IMR-90 (cell line): ENCODE data around the gene ACYP2. TPM values are rescaled to one million over a fixed set of nuclear protein-coding genes. Genes with fewer than 3 reads are reported as not detected.

Experiments
- ATAC-seq: fragments of 200-7000 bp; cut with Tn5 transposase; 2 replicates; pipeline ENCODE4 v1.9.1; 2020; ENCODE audit warnings: low read depth, mild to moderate bottlenecking, moderate library complexity
- BruUV-seq: library from RNA; stranded (reverse); fragments of 400-500 nt; replicated peaks from 2 replicates; lab custom pipeline; 2021; lab: Mats Ljungman, UMichigan
- CTCF ChIA-PET: fragments of 300-600 bp; formaldehyde crosslinking; extraction: SDS; loops from one replicate; lab custom pipeline; 2021; ENCODE audit warnings: antibody characterized with exemption; lab: Yijun Ruan, JAX
- POLR2A ChIA-PET: fragments of 300-600 bp; sonication (Branson Sonifier 250); formaldehyde crosslinking; loops from one replicate; lab custom pipeline; 2022; ENCODE audit warnings: antibody characterized with exemption; ENCODE audit not compliant: unreplicated experiment; lab: Charles Lee
- DNase-seq: peaks from one replicate; pipeline ENCODE4 v3.0.0; 2013
- H2AFZ ChIP-seq: replicated peaks from 2 replicates; pipeline ENCODE3; 2013; ENCODE audit warnings: low read length, mild to moderate bottlenecking; ENCODE audit not compliant: poor library complexity
- H2AK5ac ChIP-seq: 2 replicates; pipeline ENCODE4 v1.6.1; 2013; ENCODE audit warnings: low read depth, low read length, inconsistent platforms
- H2AK9ac ChIP-seq: replicated peaks from 2 replicates; pipeline ENCODE3; 2013; ENCODE audit warnings: mild to moderate bottlenecking, low read depth, low read length, moderate library complexity; ENCODE audit not compliant: poor library complexity
- H2BK120ac ChIP-seq: 2 replicates; pipeline ENCODE4 v1.6.1; 2013; ENCODE audit warnings: low read depth, low read length, inconsistent platforms
- H2BK15ac ChIP-seq: 3 replicates; pipeline ENCODE4 v1.6.1; 2013; ENCODE audit warnings: low read depth, low read length, inconsistent platforms
- H2BK20ac ChIP-seq: 2 replicates; pipeline ENCODE4 v1.6.1; 2013; ENCODE audit warnings: low read depth, mild to moderate bottlenecking, inconsistent platforms, low read length, moderate library complexity
- H2BK5ac ChIP-seq: 2 replicates; pipeline ENCODE4 v1.6.1; 2013; ENCODE audit warnings: mild to moderate bottlenecking, low read depth, low read length, inconsistent platforms; ENCODE audit not compliant: poor library complexity, severe bottlenecking
- H3K14ac ChIP-seq: replicated peaks from 2 replicates; pipeline ENCODE4 v1.6.1; 2013; ENCODE audit warnings: low read depth, low read length, inconsistent platforms
- H3K18ac ChIP-seq: 2 replicates; pipeline ENCODE4 v1.6.1; 2013; ENCODE audit warnings: low read depth, low read length, control low read depth
- H3K23ac ChIP-seq: 2 replicates; pipeline ENCODE4 v1.6.1; 2013; ENCODE audit warnings: low read depth, low read length, inconsistent platforms
- H3K27ac ChIP-seq: 2 replicates; pipeline ENCODE4 v1.5.1; 2013; ENCODE audit warnings: mild to moderate bottlenecking, control low read depth, low read length; ENCODE audit not compliant: insufficient read depth
- H3K27me3 ChIP-seq: 2 replicates; pipeline ENCODE4 v1.6.1; 2013; ENCODE audit warnings: low read length; ENCODE audit not compliant: control insufficient read depth, insufficient read depth
- H3K36me3 ChIP-seq: 2 replicates; pipeline ENCODE4 v1.6.1; 2013; ENCODE audit warnings: low read length, mixed read lengths; ENCODE audit not compliant: control insufficient read depth, insufficient read depth
- H3K4ac ChIP-seq: 2 replicates; pipeline ENCODE4 v1.6.1; 2013; ENCODE audit warnings: low read depth, low read length, inconsistent platforms
- H3K4me1 ChIP-seq: 2 replicates; pipeline ENCODE4 v1.6.1; 2013; ENCODE audit warnings: low read length, mixed read lengths; ENCODE audit not compliant: control insufficient read depth, insufficient read depth
- H3K4me2 ChIP-seq: 2 replicates; pipeline ENCODE4 v1.6.1; 2013; ENCODE audit warnings: low read depth, mild to moderate bottlenecking, control low read depth, low read length, moderate library complexity
- H3K4me3 ChIP-seq: 2 replicates; pipeline ENCODE4 v1.5.1; 2013; ENCODE audit warnings: low read depth, mild to moderate bottlenecking, control low read depth, low read length, moderate library complexity; ENCODE audit not compliant: insufficient read depth
- H3K56ac ChIP-seq: 2 replicates; pipeline ENCODE4 v1.6.1; 2013; ENCODE audit warnings: low read length, inconsistent platforms; ENCODE audit not compliant: insufficient read depth; ENCODE audit errors: extremely low read depth
- H3K79me1 ChIP-seq, 2 experiments: 2 replicates each; pipeline ENCODE4 v1.6.1; 2013; ENCODE audit warnings: low read length in 2 of 2, inconsistent platforms in 1 of 2, low read depth in 1 of 2
- H3K9ac ChIP-seq: 2 replicates; pipeline ENCODE4 v1.6.1; 2013; ENCODE audit warnings: low read depth, low read length, control low read depth
- H3K9me1 ChIP-seq: 2 replicates; pipeline ENCODE4 v1.6.1; 2013; ENCODE audit warnings: low read length, inconsistent platforms; ENCODE audit not compliant: insufficient read depth
- H3K9me3 ChIP-seq: 2 replicates; pipeline ENCODE4 v1.6.1; 2013; ENCODE audit warnings: low read length; ENCODE audit not compliant: control insufficient read depth, insufficient read depth
- H4K20me1 ChIP-seq: 2 replicates; pipeline ENCODE4 v1.6.1; 2013; ENCODE audit warnings: low read length, inconsistent platforms; ENCODE audit not compliant: insufficient read depth
- H4K5ac ChIP-seq: 2 replicates; pipeline ENCODE4 v1.6.1; 2013; ENCODE audit warnings: mild to moderate bottlenecking, low read depth, low read length, control low read depth
- H4K8ac ChIP-seq, 2 experiments: 2 replicates each; pipeline ENCODE4 v1.6.1; 2013; ENCODE audit warnings: low read depth in 2 of 2, low read length in 2 of 2, control low read depth in 1 of 2, inconsistent platforms in 1 of 2
- H4K91ac ChIP-seq: 2 replicates; pipeline ENCODE4 v1.6.1; 2013; ENCODE audit warnings: low read depth, low read length, inconsistent platforms; ENCODE audit not compliant: insufficient read depth
- BHLHE40 ChIP-seq: fragments of 150-350 bp; IDR thresholded peaks from 2 replicates; pipeline ENCODE4 v1.6.1; 2016; ENCODE audit warnings: mild to moderate bottlenecking, low read depth, low read length
- CEBPB ChIP-seq: IDR thresholded peaks from 2 replicates; pipeline ENCODE4 v1.6.1; 2012; ENCODE audit warnings: low read depth, low read length, improper control_type of control experiment
- CHD1 ChIP-seq: IDR thresholded peaks from 2 replicates; pipeline ENCODE4 v1.6.1; 2012; ENCODE audit warnings: low read depth, low read length, improper control_type of control experiment
- FOS ChIP-seq: fragments of 150-350 bp; IDR thresholded peaks from 2 replicates; pipeline ENCODE4 v1.6.1; 2016; ENCODE audit warnings: low read depth, low read length
- MAFK ChIP-seq: IDR thresholded peaks from 2 replicates; pipeline ENCODE4 v1.6.1; 2012; ENCODE audit warnings: low read depth, low read length, improper control_type of control experiment
- MAZ ChIP-seq: IDR thresholded peaks from 2 replicates; pipeline ENCODE4 v1.6.1; 2012; ENCODE audit warnings: low read depth, mild to moderate bottlenecking, low read length, improper control_type of control experiment, moderate library complexity, borderline replicate concordance
- MXI1 ChIP-seq: IDR thresholded peaks from 2 replicates; pipeline ENCODE4 v1.6.1; 2012; ENCODE audit warnings: low read depth, mild to moderate bottlenecking, low read length, moderate library complexity, borderline replicate concordance
- NFE2L2 ChIP-seq: fragments of 150-350 bp; IDR thresholded peaks from 2 replicates; pipeline ENCODE4 v1.6.1; 2016; ENCODE audit warnings: low read depth, mild to moderate bottlenecking, low read length
- POLR2A ChIP-seq: IDR thresholded peaks from 2 replicates; pipeline ENCODE4 v1.6.1; 2012; ENCODE audit warnings: mild to moderate bottlenecking, low read depth, low read length
- RAD21 ChIP-seq: IDR thresholded peaks from 2 replicates; pipeline ENCODE4 v1.6.1; 2012; ENCODE audit warnings: low read length, improper control_type of control experiment
- RCOR1 ChIP-seq: IDR thresholded peaks from 2 replicates; pipeline ENCODE4 v1.6.1; 2012; ENCODE audit warnings: mild to moderate bottlenecking, low read length, improper control_type of control experiment; ENCODE audit not compliant: insufficient replicate concordance
- RFX5 ChIP-seq: IDR thresholded peaks from 2 replicates; pipeline ENCODE4 v1.8.0; 2012; ENCODE audit warnings: low read depth, mild to moderate bottlenecking, low read length, moderate library complexity
- SMC3 ChIP-seq: fragments of 150-350 bp; IDR thresholded peaks from 2 replicates; pipeline ENCODE4 v1.6.1; 2016; ENCODE audit warnings: low read depth, mild to moderate bottlenecking, antibody characterized with exemption, low read length, moderate library complexity
- dilution Hi-C: fragments of 300-500 bp; cut with HindIII; formaldehyde crosslinking; loops from one replicate; pipeline ENCODE4 v1.14.3; 2018; ENCODE audit warnings: low sequenced_read_pairs; ENCODE audit not compliant: unreplicated experiment
- in situ Hi-C: fragments of 300-500 bp; cut with MboI; formaldehyde crosslinking; loops from 3 replicates; pipeline ENCODE4 v1.14.3; 2019; ENCODE audit warnings: low sequenced_read_pairs, inconsistent platforms, mixed read lengths
- intact Hi-C: fragments of 100-400 bp; cut with micrococcal nuclease; formaldehyde crosslinking; loops from 2 replicates; pipeline ENCODE4 v1.10.0; 2022
- polyA plus RNA-seq, 3 experiments: library from polyadenylated mRNA; depleted of rRNA; stranded (reverse); fragments of >200 nt; gene quantifications; 2 replicates each; pipeline ENCODE4 v1.2.3, GENCODE V29; 2012; ENCODE audit warnings: low replicate concordance in 1 of 3
- total RNA-seq: library from RNA; depleted of rRNA; stranded (reverse); fragments of >200 nt; gene quantifications from 2 replicates; pipeline ENCODE4 v1.2.3, GENCODE V29; 2012
- TF ChIP-seq, protein P1 (sequence below): fragments of 150-350 bp; IDR thresholded peaks from 2 replicates; pipeline ENCODE4 v1.6.1; 2016; ENCODE audit warnings: low read depth, mild to moderate bottlenecking, low read length, moderate library complexity, borderline replicate concordance
- TF ChIP-seq, protein P2 (sequence below): conservative IDR thresholded peaks from 2 replicates; pipeline ENCODE4 v1.5.1; 2012; ENCODE audit warnings: mild to moderate bottlenecking, low read depth, low read length, improper control_type of control experiment
- TF ChIP-seq, protein P3 (sequence below): fragments of 150-350 bp; IDR thresholded peaks from 2 replicates; pipeline ENCODE4 v1.6.1; 2017; ENCODE audit warnings: mild to moderate bottlenecking, antibody characterized with exemption, low read length, low read depth

ACYP2 gene
- total and polyA plus RNA-seq, 2 of the 4 experiments (the other 2 are of a cell fraction), result 3.9 to 7.4 TPM

DNA sequence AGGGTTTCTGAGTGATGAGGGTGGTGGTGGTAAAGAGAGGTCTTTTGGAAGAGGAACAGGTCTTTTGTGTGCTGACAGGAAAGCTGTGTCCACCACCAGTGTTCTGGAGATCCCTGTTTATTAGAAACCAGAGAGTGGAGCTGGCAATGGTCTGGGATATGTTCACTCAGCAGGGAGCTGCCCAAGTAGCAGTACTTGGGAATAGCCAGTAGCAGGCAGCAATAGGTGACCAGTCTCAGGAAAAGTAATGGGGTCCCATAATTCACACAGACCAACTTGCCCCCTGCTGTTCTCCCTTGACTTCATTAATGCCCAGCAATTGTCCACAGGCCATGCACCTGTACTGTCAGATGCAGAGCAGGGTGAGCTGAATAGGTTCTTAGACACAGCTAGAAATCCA, 138.8 kb downstream of the ACYP2 start:
- Histone ChIP-seq H3K4me3 (no peak overlapping the region), H2BK15ac (no peak overlapping the region), H3K4ac (no peak overlapping the region), H3K14ac (no peak overlapping the region), H2BK20ac (no peak overlapping the region), H4K5ac (no peak overlapping the region), H2BK120ac (no peak overlapping the region), H3K23ac (no peak overlapping the region), H3K79me1 (no peaks in the 10 kb centered on the region), H3K27ac (no peak overlapping the region), H2AK5ac (no peak overlapping the region), H3K18ac (no peak overlapping the region), H4K8ac (no peak overlapping the region), H3K4me1 (no peaks in the 10 kb centered on the region), H4K91ac (no peak overlapping the region), H3K9ac (no peak overlapping the region), H2BK5ac (no peak overlapping the region), H3K9me3 (no peaks in the 10 kb centered on the region), H3K9me1 (no peaks in the 10 kb centered on the region), H3K27me3 (no peaks in the 10 kb centered on the region), H2AK9ac (no peak overlapping the region), H3K4me2 (no peak overlapping the region), H3K56ac (no peak overlapping the region), H3K36me3 (no peaks in the 10 kb centered on the region), H2AFZ (no peak overlapping the region), H4K20me1 (no peaks in the 10 kb centered on the region)
- CTCF ChIA-PET, result no interaction called here
- ATAC-seq (no peak), DNase-seq (no peak)
- intact Hi-C loops (no loop called here), in situ Hi-C loops (no loop called here), dilution Hi-C loops (no loop called here)
- BruUV-seq, result no TSS peak
- POLR2A ChIA-PET, result no interaction called here
- TF ChIP-seq POLR2A (no peak), RCOR1 (no peak), NFE2L2 (no peak), RFX5 (no peak), MAZ (no peak), BHLHE40 (no peak), CEBPB (no peak), FOS (no peak), MXI1 (no peak), SMC3 (no peak), RAD21 (no peak), CHD1 (no peak), MAFK (no peak)
- TF ChIP-seq, protein P1, sequence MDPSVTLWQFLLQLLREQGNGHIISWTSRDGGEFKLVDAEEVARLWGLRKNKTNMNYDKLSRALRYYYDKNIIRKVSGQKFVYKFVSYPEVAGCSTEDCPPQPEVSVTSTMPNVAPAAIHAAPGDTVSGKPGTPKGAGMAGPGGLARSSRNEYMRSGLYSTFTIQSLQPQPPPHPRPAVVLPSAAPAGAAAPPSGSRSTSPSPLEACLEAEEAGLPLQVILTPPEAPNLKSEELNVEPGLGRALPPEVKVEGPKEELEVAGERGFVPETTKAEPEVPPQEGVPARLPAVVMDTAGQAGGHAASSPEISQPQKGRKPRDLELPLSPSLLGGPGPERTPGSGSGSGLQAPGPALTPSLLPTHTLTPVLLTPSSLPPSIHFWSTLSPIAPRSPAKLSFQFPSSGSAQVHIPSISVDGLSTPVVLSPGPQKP, result no peak
- TF ChIP-seq, protein P2, sequence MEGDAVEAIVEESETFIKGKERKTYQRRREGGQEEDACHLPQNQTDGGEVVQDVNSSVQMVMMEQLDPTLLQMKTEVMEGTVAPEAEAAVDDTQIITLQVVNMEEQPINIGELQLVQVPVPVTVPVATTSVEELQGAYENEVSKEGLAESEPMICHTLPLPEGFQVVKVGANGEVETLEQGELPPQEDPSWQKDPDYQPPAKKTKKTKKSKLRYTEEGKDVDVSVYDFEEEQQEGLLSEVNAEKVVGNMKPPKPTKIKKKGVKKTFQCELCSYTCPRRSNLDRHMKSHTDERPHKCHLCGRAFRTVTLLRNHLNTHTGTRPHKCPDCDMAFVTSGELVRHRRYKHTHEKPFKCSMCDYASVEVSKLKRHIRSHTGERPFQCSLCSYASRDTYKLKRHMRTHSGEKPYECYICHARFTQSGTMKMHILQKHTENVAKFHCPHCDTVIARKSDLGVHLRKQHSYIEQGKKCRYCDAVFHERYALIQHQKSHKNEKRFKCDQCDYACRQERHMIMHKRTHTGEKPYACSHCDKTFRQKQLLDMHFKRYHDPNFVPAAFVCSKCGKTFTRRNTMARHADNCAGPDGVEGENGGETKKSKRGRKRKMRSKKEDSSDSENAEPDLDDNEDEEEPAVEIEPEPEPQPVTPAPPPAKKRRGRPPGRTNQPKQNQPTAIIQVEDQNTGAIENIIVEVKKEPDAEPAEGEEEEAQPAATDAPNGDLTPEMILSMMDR, result no peak
- TF ChIP-seq, protein P3, sequence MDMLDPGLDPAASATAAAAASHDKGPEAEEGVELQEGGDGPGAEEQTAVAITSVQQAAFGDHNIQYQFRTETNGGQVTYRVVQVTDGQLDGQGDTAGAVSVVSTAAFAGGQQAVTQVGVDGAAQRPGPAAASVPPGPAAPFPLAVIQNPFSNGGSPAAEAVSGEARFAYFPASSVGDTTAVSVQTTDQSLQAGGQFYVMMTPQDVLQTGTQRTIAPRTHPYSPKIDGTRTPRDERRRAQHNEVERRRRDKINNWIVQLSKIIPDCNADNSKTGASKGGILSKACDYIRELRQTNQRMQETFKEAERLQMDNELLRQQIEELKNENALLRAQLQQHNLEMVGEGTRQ, result no peak
